CMK (cell line): ENCODE data around the gene MAP3K10.
"Not testable (repeated sequence)": the region's sequence is repeated elsewhere in the genome, so short reads cannot be mapped to it uniquely, and the experiment has no call there.

Source experiments
- DNase-seq: peaks from one replicate; pipeline ENCODE4 v3.0.0-alpha.2; 2010; ENCODE audit warnings: low read depth

MAP3K10 gene

DNA sequence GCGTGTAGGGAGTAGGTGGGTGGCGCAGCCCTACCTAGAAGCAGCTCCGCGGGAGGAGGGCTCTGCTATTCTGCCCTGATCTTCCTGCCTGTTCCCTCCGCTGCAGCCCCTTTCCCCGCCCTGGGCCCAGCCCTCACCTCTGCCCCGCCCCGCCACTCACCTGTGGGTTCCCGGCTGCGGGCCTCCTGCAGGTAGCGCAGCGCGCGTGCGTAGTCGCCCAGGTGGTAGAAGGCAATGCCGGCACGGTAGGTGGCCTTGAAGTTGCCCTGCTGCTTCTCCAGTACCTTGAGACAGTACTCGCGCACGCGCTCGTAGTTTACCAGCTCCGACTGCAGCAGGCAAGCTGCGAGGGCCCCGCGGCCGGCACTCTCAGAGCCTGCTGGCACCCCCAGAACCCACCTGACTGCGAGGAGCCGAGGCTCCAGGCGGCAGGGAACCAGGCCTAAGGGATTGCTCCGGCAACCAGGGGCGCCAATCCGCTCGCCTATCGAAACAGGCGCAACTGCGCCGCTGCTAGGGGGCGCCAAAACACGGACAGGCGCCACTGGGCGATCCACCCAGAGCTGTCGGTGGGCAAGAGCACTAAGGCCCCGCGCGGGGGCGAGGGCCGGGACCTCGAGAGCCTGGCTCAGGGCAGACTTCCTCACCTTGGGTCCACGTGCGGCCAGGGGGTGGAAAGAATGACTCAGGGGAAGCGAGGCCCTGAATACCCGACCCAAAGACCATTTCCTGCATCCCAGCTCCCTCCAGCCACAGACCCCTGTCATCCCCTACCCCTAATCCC is 26.0 kb downstream of the MAP3K10 start:
- DNase-seq, result no peak

DNA sequence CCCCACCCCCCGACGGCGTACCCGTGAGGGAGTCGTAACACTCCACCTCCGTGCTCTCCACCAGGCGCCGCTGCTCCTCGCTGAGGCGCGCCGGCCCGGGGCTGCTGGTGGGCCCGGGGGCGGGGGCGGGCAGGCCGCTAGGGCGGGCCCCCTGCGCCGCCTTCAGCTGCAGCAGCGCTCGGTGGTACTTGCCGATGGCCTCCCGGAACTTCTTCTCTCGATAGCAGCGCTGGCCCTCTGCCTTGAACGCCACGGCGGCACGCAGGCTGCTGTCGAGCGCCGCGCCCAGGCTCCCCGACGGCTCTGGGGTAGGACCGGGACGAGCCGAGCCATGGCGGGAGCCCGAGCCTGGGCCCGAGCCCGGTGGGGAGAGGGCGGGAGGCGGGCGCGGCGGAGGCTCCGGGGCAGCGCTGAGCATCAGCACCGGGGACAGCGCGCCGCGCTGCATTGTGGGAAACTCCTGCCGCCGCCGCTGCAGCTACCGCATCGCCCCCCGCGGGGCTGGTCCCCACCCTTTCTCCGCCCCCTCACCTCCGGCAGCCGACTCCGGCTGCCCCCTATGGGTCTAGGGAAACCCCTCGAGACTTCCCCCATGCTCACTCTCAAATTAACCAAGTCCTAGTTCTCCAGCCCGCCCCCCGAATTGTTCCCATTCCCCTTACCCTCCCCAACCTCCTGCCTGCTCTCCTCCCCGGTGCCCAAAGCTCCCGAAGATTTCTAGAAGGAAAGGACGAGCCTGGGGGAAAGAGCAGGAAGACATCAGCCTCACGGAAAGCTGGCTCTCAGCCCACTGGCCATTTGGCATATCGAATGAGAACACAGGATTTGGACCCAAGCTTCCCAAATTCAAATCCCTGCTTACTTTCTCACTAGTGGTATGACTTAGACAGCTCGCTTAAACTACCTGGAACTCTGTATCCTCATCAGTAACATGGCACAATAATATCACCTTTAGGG is 27.0 kb downstream of the MAP3K10 start, which contains the start of gene TTC9B:
Gene TTC9B, minus strand, starts transcription at position 451 of the 957 bp plus-strand sequence. Its CDS starts 3 bp downstream, at position 448.
- DNase-seq, result no peak

DNA sequence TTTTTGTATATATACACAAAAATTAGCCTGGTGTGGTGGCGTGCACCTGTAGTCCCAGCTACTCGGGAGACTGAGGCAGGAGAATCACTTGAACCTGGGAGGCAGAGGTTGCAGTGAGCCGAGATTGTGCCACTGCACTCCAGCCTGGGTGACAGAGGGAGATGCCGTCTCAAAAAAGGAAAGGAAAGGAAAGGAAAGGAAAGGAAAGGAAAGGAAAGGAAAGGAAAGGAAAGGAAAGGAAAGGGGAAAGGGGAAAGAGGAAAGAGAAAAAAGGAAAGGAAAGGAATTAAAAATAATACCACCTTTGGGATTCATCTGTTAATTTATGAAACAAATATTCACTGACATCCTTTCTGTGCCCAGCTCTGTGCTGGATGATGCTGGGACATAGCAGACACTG is 27.8 kb downstream of the MAP3K10 start:
- not testable (repeated sequence) for DNase-seq

DNA sequence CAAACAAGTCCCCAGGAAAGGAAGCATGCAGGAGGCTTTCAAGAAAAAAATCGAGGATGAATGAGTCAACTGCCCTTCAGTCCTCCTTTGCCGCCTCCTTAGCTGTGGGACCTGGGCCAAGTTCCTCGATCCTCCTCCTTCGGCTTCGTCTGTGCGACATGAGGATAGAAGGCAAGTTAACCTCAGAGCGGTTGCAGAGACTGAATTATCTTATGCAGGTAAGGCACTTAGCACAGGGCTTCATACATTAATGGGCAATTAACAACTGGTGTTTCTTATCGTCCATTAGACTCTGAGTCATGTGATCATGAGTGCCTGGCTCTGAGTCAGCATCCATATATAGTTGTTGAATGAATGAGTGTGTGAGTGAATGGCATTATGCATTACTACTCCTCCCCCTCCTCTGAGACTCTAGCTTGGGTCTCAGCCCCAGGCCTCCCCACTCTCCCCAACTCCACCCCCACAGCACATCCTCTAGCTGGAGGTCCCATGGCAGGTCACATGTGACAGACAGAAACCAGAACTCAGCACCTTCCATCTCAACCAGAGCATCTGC is 28.6 kb downstream of the MAP3K10 start:
- no peak for DNase-seq

DNA sequence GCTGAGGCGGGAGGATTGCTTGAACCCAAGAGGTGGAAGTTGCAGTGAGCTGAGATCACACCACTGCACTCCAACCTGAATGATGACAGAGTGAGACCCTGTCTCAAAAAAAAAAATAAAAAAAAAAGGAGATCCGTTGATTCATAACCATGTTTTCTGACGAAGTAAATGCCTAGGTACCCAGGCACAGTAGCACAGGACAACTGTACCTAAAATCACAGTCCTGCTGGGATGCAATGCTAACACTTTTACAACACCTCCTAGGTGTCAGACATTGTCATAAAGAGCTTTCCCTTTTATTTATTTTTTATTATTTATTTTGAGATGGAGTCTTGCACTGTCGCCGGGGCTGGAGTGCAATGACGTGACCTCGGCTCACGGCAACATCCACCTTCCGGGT is 29.4 kb downstream of the MAP3K10 start:
- no peak for DNase-seq

DNA sequence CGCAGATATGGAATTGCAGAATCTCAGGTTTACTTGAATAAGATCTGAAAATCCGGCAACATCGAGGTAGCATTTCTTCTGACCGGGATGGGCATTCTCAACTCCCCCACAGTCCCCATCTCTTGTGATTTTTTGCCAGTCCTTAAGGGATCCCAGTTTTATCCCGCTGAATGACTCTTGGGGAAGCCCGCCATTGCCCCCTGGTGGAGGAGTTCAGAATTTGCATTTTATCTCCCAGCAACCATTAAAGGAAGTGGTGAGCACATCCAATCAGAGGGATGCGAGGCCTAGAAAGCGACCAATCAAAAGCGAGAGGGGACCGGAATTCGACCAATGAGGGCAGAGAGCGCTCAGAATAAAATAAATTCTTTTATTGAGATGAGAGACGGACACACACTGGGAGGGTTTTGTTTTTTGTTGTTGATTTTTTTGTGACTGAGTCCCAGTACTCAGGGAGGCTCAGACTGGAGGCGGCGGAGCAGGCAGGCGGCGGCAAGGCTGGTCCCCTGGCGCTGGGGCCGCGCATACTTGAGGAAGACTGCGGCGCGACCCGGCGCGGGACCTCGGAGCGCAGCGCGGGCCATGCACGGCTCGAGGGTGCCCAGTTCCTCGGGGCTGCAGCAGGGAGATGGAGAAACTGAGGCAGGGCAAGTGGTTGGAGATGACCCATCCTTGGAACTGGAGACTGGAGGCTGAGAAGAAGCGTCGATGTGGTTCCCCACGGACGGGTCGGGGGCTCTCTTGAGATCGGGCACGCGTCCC is 30.8 kb downstream of the MAP3K10 start:
- peak; percentile 79 for DNase-seq

DNA sequence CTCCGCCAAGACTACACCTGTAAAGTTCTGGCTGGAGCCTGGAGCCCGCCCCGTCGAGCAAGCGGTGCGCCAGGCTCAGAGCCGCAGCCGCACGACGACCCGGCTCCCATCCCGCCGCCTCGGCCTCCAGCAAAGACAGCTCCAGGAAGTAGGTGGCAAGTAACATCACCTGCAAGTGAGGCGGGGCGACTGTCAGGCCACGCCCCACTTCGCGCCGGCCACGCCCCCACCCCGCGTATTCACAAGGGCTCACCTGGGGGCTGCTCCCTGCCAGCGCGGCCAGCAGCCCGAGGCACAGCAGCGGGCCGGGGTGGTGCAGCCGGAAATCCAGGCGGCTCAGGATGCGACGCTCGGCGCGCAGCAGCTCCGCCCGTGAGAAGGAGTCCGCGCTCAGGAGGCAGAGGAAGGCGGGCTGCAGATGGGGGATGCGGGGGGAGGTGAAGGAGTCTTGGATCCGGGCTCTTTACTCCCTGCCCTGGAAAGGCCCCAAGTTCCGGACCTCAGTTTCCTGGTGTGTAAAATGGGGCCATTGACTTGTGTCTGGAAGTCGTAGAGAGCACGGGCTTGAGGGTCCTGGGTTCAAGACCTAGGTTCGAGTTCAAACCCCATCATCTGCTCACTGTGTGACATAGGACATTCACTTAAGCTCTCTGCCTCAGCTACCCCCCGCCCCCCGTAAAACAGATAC is 32.1 kb downstream of the MAP3K10 start:
- no peak for DNase-seq

DNA sequence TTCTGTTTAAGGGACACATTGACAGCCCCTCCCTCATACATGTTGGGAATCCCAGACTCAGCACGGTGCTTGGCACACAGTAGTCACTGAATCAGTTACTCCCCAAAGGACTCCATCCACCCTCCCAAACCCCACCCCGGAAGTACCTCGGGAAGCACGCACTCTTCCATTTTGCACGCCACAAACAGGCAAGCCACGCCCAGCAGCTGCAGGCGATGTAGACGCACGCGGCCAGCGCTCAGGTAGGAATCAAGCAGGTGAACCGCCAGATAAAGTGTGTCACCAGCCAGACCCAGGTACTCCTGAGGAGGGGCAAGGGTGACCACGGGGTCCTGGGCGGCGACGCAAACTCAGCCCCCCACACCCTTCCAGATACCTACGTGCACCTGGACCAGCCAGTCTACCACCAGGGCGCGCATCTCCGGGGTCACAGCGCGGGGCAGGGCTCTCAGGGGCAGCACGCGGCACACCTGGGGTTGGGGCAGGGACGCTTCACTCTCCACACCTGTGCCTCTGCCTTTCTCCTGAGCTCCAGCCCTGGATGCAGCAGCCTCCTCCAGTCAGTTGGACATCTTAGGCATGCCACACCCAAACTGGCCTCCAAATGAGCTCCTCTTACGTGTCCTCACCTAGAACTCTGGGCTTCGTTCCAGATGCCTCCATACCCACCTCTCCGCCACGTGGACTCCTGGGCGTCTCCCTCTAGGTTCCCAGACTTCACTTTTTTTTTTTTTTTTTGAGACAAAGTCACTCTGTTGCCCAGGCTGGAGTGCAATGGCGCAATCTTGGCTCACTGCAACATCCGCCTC is 33.3 kb downstream of the MAP3K10 start:
- DNase-seq, result no peak

DNA sequence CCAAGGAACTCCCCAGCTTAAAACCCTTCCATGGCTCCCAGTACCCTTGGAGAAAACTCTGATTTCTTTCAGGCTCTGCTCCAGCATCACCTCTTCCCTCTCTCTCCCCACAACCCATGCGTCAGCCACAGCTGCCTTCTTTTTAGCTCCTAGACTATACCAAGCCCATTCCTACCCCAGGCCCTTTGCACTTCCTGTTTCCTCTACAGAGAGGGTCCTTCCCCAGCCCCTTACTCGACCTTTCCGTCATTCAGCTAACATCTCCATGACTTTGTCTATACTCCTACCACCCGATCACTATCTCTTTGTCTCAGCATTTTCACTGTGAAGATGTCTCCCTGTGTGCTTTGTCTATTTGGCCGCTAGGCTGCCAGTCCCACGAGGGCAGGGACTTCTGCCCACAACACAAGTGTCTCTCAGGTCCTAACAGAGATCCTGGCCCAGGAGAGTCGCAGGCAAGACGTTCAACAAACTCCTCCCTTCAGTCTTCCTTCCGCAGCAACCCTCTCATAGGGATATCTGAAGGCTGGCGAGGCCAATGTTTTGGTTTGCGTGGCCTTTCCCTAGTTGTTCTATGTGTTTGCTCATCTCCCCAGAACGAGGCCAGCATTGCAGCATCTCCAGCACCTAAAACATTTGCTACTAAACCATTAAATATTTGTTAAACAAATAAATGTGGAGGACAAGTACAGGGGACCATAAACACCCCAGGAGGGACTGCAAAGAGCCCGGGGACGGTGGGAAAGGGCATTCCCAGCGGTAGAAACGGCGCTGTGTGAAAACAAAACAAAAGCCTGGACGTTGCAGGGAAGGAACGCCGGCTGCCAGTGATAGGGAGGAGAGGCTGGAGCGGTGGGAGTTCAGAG is 34.4 kb downstream of the MAP3K10 start:
- DNase-seq, result no peak

DNA sequence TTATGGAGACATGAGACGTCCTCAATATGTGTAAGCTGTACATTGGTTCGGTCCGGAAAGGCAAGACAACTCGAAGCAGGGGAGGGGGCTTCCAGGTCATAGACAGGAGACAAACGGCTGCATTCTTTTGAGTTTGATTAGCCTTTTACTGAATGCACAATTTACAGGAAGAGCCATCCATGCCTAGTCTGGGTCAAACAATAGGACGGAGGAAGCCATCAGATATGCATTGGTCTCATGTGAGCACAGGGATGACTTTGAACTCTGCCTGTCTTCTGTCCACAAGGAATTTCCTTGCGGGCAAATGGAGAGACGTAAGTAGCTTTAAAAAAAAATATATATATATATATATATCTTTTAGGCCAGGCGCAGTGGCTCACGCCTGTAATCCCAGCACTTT is 37.1 kb downstream of the MAP3K10 start:
- DNase-seq, result no peak

DNA sequence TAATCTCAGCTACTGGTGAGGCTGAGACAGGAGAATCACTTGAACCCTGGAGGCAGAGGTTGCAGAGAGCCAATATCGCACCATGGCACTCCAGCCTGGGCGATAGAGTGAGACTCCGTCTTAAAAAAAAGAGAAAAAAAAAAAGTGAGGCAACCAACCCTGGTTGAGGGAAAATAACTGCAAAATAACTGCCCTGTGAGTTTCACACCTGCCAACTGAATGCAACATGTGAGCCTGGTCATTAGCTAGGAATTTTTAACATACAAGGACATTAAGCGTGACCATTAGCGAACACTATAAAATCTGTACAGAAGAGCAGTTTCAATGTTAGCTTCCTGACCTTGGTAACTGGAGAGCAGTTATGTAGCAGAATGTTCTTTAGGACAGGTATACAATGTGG is 37.6 kb downstream of the MAP3K10 start:
- DNase-seq, result no peak

DNA sequence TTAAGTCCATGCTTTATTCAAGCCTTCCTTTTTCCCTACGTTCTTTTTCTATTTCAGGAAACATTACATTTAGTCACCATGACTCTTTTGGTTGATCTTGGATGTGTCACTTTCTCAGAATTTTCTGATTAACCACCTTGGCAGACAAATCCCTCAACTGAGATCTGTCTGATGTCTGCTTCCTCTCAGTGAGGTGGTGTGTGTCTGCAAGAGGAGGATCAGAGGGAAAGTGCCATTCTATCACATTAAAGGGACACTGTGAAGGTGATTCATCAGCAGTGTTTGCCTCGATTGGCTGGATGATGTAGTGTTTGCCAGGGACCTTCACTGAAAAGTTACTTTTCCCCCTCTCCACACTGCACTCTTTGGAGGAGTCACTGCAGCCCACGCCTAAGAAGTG is 38.3 kb downstream of the MAP3K10 start:
- DNase-seq, result no peak

DNA sequence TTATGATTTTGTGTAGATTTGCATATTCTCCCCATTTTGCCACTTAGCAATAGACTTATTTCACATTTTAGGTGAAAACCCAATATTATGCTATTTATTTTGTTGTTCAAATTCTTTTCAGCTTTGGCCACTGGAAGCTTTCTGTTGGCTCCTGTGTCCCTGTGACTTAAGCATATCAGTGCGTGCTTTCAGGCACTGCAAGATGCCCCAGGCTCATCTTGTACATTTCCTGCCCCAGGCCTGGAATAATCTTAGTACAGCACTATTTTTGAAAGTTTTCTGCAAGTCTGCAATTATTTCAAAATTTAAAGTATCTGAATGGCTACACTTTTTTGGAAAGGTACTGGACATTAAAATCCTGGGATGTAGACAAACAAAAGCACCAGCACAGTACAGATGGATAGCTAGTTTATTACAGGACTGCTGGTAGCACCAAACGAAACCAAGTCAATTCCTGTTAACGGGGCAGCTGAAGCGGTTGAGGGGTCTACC is 38.7 kb downstream of the MAP3K10 start:
- DNase-seq, result no peak

DNA sequence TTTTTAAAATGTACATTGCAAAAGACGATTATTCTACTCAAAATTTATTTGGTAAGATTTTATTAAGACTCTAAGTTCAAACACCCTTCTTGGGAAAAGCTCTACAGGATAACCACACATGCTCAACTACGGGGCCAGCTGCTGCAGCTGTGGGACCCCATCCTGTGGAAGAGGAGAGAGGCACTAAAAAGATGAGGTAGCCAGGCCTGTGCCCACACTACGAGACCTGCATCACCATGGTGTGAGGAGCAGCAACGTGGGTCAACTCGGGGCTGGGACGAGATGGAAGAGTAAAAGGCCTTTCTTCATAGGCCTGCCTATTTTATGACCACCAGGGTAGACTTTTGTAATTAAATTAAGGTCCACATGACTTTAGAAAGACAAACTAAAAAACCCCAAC is 39.8 kb downstream of the MAP3K10 start:
- no peak for DNase-seq

DNA sequence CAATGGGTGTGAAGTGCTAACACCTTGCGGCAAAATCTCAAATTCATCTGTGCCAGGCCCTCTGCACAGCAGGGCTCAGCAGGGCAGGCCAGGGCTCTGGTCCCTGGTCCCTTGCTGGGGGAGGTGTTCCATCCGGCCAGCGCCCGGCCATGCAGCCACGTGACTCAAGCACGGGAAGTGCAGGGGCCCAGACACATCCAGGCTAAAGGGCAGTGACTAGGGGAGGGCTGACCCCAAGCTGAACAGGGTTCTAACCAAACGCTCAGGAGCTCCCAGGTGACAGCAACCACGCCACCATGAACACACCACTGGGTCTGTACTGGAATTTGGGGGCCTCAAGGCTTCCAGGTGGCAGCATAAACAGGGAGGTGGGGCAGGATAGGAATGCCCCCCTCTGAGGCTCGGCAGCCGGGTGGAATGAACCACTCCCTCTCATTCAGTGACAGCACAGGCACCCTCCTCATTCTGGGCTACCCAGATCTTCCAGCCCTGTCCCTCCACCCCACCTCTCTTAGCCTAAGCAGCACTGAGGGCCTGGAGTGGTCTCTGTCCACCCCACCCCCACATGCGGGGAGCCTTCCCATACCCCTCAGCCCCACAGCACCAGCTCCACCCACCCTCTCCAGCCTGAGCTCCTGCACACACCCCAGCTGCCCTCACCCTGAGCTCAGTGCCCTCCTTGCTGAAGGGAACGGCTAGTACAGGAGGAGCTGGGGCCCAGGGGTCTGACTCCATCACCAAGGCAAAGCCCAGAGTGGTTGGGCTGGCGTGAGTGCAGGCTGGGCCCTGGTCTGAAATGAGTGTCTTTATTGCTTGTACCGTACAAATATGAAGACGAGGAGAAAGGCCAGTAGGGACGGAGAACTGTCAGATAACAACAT is 40.6 kb downstream of the MAP3K10 start:
- DNase-seq, result no peak

DNA sequence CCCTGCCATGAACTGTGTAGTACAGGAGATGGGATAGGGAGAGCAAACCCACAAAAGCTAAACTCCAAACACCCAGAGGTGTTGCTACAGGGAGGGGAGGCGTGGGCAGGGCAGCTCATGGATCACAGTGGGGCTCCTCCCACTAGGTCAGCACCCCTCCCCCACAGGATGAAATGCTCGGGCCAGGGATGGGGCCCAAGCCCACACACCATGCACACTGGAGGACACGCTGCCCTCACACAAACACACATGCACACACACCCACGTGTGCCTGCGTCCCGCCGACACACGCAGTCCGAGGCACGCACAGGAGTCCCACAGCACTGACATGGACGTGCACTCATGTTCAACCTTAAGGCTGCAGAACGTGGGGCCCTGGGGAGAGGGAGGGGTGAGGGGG is 41.3 kb downstream of the MAP3K10 start:
- no peak for DNase-seq

DNA sequence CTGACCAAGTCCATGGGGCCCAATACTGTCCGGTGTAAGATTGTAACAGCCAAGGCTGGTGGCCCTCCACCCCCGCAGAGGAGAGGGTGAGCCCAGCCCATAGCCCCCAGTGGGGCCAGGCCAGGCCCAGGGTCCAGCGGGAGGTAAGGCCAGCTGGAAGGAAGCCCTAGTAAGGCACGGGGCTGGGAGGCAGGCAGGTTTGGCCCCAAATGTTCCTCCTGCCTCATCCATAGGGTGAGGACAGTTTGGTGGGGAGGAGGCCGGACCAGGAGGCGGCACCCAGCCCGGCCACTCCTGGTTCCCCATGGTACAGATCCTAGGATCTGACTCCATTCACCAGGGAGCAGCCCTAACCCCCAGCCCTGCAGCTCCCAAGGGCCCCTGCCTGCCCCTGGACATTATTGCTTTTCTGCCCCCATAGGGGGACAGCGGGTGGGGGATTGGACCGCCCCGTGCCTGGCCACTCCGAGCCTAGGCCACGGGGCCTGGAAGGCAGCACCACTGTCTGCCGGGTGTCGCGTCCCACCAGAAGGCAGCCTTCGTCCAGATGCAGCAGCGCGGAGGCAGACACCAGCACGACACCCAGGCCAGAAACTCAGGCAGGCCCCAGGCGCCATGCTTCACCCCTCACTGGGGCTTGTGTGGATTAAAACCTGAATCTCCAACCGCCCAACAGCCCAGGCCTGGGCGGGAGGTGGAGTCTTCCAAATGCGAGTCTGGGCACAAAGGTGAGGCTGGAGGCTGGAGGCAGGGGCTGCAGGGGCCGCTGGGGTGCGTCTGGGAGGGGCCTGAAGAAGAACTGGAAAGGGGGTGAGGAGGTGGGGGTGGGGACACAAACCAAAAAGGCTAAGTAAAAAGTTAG is 42.0 kb downstream of the MAP3K10 start:
- no peak for DNase-seq
